Cortex of kidney (tissue), 1 donor: ENCODE data around the gene ACAD10.

Experiments
- DNase-seq: peaks from one replicate; lab custom pipeline; 2025; lab: John Stamatoyannopoulos, UW

ACAD10 gene

DNA sequence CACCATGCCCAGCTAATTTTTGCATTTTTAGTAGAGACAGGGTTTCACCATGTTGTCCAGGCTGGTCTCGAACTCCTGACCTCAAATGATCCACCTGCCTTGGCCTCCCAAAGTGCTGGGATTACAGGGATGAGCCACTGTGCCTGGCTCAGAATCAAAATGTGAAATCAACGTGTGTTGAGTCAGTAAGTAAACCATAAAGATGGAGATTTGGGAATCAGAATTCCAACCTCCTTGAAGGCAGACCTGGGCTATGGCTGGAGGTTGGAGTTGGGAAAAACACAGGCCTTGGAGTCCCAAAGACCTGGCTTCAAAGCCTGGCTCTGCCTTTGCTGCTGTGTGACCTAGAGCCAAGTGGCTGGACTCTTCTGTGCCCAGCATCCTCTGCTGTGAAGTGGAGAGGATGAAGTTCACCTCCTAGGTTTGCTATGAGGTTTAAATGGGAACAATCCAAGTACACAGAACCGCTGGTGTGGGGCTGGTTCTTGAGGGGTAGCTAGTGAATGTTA is 91.0 kb downstream of the ACAD10 start:
- DNase-seq: no peak

DNA sequence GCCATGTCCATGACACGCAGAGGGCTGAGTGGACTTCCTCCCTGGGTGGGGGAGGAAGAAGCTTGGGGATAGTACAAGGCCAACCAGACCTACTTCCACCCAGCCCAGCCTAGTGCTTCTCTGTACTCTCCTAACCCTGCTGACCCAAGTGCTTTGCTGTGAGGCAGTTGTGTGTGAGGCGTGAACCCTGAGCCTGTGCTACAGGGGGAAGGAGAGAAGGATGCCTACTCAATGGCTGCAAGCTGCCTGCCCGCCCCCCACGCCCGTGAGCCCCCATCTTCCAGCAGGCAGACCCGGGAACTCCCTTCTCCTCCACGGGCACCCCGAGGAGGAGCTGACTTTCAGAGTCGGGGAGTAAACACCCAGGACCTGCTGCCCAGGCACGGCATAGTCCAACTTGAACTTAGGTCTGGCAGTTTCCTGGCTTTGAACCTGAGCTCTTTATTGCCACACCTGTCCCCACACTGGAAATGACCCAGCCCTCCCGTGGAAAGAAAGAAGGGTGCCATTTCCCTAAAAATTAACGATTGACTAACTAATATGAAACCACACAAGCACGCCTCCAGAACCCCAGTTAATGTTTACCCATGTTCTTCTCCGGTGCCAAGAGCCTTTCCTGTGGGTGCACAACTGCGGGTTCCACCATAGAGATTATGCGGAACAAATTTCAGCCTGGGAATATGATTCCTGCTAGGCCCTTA is 91.6 kb downstream of the ACAD10 start:
- no peak for DNase-seq

GRCh38 chr12:111780166-111780565 is 94.3 kb downstream of the ACAD10 start:
- no peak for DNase-seq

GRCh38 chr12:111780615-111781014 is 94.8 kb downstream of the ACAD10 start:
- no peak for DNase-seq

GRCh38 chr12:111781085-111781658 is 95.3 kb downstream of the ACAD10 start:
- no peak for DNase-seq

DNA sequence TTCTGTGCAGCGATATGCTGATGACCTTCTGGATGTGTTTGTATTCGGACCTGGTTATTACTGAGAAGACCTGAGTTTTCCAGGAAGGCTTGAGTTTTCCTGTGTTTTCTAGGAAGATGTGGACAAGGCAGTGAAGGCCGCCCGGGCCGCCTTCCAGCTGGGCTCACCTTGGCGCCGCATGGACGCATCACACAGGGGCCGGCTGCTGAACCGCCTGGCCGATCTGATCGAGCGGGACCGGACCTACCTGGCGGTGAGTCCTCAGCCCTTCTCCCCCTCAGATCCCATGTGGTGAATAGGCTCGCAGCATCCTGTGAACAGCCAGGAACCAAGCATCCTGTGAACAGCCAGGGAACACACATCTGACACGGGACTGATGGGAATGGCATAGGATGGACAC is 97.2 kb downstream of the ACAD10 start:
- no peak for DNase-seq

GRCh38 chr12:111784953-111785352 is 99.1 kb downstream of the ACAD10 start:
- no peak for DNase-seq

DNA sequence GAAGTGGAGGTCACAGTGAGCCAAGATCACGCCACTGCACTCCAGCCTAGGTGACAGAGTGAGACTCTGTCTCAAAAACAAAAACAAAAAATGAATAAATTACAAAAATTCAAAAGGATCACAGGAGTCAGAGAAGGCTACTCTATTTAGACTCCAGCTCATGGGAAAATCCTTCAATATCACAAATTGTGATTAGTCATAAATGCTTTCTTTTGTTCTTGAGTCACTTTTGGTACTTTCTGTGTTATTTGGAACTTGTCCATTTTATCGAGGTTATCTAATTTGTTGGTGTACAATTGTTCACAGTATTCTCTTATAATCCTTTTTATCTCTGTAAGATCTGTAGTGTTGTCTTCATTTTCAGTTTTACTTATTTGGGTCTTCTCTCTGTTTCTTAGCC is 99.8 kb downstream of the ACAD10 start:
- no peak for DNase-seq

DNA sequence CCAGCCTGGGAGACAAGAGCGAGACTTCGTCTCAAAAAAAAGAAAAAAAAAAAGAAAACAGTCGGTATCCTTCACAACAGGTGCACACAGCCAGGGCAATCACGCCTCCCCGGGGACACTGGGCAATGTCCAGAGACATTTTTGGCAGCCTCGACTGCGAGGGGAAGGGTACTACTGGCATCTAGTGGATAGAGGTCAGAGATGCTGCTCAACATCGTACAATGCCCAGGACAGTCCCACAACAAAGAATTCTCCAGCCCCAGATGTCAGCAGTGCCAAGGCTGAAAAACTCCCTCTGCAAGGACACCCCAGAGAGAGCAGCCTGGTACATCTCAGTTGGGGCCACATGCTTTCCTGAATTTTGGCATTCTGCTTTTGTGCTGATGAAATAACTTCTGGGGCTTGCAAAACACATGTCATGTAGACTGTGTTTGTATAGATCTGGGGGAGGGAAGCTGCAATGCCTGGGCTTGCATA is 102.4 kb downstream of the ACAD10 start:
- DNase-seq: no peak

DNA sequence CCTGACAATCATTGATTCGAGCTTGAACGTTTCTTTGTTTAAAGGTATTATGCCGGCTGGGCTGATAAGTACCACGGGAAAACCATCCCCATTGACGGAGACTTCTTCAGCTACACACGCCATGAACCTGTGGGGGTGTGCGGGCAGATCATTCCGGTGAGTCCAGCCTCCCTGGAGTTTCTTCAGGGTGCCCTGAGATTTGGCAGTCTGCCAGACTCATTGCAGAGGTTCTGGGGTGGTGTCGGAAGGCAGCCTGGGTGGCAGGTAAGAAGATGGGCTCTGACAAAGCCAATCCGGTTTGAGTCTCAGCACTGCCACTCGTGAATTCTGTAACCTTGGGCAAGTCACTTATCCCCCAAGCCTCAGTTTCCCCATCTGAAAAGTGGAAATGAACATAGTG is 103.9 kb downstream of the ACAD10 start:
- no peak for DNase-seq

GRCh38 chr12:111791507-111791906 is 105.7 kb downstream of the ACAD10 start:
- DNase-seq: no peak

DNA sequence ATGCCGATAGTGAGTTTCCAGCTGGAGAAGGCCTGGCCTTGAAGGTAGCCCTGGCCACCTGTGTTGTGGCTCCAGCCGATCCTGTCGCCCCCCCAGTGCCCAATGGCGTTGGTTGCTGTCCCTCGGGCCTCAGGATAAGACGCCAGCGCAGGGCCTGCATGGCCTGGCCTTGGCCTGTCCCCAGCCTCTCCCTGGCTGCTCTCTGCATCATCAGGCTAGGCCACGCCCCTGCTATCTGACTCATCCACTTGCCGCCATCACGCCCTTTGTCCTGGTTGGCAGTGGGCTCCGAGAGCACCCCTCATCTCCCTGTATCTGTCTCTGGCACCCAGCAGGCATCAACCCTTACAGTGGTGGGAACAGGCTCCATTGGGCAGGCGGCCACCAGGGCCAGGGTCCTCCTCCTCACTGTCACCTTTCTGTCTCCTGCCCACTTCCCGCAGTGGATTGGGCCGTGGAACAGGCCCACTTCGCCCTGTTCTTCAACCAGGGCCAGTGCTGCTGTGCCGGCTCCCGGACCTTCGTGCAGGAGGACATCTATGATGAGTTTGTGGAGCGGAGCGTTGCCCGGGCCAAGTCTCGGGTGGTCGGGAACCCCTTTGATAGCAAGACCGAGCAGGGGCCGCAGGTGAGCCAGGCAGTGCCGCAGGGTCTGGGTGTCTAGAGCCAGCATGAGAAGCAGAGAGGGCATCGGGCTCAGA is 106.5 kb downstream of the ACAD10 start:
- DNase-seq: no peak

GRCh38 chr12:111792856-111793235 is 107.0 kb downstream of the ACAD10 start:
- DNase-seq: no peak

DNA sequence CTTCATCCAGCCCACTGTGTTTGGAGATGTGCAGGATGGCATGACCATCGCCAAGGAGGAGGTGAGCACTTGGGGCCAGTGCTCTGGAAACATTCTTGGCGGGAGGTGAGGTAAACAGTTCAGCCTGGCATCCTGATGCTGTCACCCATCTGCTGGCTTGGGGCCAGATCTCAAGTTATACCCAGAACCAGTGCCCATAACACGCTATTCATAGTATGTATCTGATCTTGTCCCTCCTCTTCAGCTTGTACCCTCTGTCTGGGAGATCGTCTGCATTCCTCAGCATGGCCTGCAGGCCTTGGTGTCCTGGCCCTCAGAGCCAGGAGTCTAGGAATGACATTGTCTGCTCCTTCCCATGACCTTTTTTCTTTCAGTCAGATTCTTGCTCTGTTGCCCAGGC is 112.3 kb downstream of the ACAD10 start:
- no peak for DNase-seq

GRCh38 chr12:111799758-111800157 is 113.9 kb downstream of the ACAD10 start:
- DNase-seq: no peak

DNA sequence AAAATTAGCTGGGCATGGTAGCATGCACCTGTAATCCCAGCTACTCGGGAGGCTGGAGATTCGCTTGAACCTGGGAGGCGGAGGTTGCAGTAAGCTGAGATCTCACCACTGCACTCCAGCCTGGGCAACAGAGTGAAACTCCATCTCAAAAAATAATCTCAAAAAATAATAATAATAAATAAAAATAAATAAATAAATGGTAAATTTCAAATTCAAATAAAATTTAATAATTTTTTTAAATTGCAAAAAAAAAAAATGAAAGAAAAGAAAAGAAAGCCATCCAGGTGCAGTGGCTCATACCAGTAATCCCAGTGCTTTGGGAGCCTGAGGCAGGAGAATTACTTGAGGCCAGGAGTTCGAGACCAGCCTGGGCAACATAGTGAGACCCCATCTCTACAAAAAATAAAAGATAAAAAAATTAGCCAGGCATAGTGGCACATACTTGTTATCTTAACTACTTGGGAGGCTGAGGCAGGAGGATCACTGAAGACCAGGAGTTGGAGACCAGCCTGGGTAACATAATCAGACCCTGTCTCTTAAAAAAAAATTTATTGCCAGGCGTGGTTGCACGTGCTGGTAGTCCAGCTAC is 117.3 kb downstream of the ACAD10 start:
- DNase-seq: no peak

- no peak for DNase-seq
Measured at GRCh38 chr12:111803851-111804250, 118.0 kb downstream of the ACAD10 start.

- DNase-seq: no peak
Measured at GRCh38 chr12:111806304-111806703, 120.5 kb downstream of the ACAD10 start.
